ENCODE results near the gene TADA3. TPM values are rescaled to one million over a fixed set of nuclear protein-coding genes. Genes with fewer than 3 reads are reported as not detected.

Gene TADA3
- total RNA-seq, 2 donors from 2014 or later = 130 to 131 TPM

DNA sequence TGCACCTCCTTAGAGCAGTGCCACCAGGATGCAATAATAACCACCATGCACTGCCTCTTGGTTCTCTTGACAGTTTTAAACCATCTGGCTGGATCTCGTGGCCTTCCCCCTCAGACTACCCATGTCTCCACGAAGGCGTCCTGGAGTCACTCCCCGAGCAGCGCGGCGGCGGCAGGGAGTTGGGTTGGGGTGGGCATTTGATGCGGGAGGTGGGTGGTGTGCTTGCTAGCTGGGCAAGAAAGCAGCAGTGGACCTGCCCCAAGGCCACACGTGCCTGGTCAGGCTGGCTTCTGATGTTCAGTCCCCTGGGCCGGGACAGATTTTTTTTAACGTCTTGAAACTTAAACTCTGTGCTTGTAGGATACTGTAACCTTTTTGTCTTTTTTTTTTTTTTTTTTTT is 13.9 kb upstream of the TADA3 start:
- no peaks in the 10 kb centered on the region for H3K9me3 ChIP-seq
- H3K4me3 ChIP-seq = no peak overlapping the region
- WGBS = 80% methylated on average over 12 of the region's 12 CpGs
- no peak overlapping the region for H3K27ac ChIP-seq
- no peak for TF ChIP-seq POLR2AphosphoS5 (IDR thresholded peaks at IDR 0.05)
- no peak for TF ChIP-seq POLR2A (IDR thresholded peaks at IDR 0.05)
- H3K36me3 ChIP-seq = peaks cover 0 to 7% of the 10 kb centered on the region in 2 donors
- no peaks in the 10 kb centered on the region for H3K27me3 ChIP-seq (replicated peaks; ENCODE audit: insufficient read depth)
- no peak for DNase-seq (ENCODE audit: low spot score)
- no peaks in the 10 kb centered on the region for H3K4me1 ChIP-seq (replicated peaks)
- intact Hi-C loops (cut with DNase I) = no loop called here

DNA sequence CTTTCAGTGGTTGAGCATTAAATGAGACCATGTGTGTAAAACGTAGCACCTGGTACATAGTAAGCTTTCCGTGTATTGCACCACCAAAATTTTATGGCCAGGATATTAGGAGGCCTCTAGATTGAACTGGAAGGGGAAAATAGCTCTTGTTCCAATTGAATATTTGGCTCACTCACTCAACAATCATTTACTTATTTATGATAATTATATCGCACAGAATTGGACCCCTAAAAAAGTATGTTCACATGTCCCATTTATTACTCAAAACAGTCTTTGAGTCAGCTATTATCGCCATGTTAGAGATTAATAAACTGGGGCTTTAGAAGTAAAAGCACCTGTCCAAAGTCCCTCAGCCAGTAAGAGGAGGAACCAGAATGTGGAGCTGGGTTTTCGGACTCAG is 12.7 kb upstream of the TADA3 start:
- no peak overlapping the region for H3K4me3 ChIP-seq
- no peaks in the 10 kb centered on the region for H3K9me3 ChIP-seq
- WGBS = 91% methylated on average over 5 of the region's 5 CpGs
- no peaks in the 10 kb centered on the region for H3K4me1 ChIP-seq (replicated peaks)
- TF ChIP-seq, protein P1, sequence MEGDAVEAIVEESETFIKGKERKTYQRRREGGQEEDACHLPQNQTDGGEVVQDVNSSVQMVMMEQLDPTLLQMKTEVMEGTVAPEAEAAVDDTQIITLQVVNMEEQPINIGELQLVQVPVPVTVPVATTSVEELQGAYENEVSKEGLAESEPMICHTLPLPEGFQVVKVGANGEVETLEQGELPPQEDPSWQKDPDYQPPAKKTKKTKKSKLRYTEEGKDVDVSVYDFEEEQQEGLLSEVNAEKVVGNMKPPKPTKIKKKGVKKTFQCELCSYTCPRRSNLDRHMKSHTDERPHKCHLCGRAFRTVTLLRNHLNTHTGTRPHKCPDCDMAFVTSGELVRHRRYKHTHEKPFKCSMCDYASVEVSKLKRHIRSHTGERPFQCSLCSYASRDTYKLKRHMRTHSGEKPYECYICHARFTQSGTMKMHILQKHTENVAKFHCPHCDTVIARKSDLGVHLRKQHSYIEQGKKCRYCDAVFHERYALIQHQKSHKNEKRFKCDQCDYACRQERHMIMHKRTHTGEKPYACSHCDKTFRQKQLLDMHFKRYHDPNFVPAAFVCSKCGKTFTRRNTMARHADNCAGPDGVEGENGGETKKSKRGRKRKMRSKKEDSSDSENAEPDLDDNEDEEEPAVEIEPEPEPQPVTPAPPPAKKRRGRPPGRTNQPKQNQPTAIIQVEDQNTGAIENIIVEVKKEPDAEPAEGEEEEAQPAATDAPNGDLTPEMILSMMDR (IDR thresholded peaks at IDR 0.05) = no peak
- TF ChIP-seq POLR2AphosphoS5 (IDR thresholded peaks at IDR 0.05) (no peak), POLR2A (IDR thresholded peaks at IDR 0.05) (no peak)
- H3K36me3 ChIP-seq = peaks cover 0 to 15% of the 10 kb centered on the region in 2 donors
- no peaks in the 10 kb centered on the region for H3K27me3 ChIP-seq (replicated peaks; ENCODE audit: insufficient read depth)
- no peak overlapping the region for H3K27ac ChIP-seq
- intact Hi-C loops (cut with DNase I) = no loop called here
- no peak for DNase-seq (ENCODE audit: low spot score)

DNA sequence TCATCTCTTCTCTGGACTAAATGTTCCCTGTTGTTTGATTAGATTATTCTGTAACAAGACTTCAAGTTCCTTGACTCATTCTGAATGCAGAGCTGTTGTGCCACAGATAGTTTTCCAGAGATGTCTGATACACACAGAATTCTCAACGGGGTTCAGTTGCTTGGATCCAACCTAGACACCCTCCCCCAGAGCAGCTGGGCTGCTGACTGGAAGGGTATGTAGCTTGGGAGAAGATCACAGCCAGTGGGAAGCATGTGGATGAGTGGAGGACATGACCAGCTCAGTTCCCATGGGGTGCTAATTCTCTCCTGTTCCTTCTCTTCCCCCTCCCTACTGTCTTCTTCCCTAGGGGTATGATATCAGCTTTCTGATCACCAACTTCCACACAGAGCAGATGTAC is 11.2 kb upstream of the TADA3 start:
- intact Hi-C loops (cut with DNase I) = no loop called here
- WGBS = 70% methylated on average over 1 of the region's 1 CpG

DNA sequence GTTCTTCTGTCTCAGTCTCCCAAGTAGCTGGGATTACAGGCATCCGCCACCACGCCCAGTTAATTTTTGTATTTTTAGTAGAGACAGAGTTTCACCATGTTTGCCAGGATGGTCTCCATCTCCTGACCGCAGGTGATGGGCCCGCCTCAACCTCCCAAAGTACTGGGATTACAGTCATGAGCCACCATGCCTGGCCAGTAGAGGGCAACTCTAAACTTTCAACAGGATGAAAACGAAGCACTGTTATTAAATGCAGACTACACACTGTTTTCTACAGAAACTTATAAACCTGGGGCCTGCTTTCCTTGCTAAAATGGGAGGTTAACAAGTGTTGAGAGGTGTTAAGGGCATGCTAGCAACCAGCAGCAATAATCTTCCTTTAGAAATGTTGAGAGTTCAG is 8.3 kb upstream of the TADA3 start:
- Histone ChIP-seq H3K27ac (no peak overlapping the region), H3K27me3 (replicated peaks; ENCODE audit: insufficient read depth) (no peaks in the 10 kb centered on the region), H3K36me3 (peaks cover 0 to 23% of the 10 kb centered on the region in 2 donors), H3K4me1 (replicated peaks) (no peaks in the 10 kb centered on the region), H3K9me3 (no peaks in the 10 kb centered on the region), H3K4me3 (no peak overlapping the region)
- WGBS = 92% methylated on average over 5 of the region's 5 CpGs
- TF ChIP-seq, protein P1 (IDR thresholded peaks at IDR 0.05) = no peak
- no peak for TF ChIP-seq POLR2A (IDR thresholded peaks at IDR 0.05)
- DNase-seq (ENCODE audit: low spot score) = no peak
- intact Hi-C loops (cut with DNase I) = no loop called here

More for the DNA sequence above, 11.2 kb upstream of the TADA3 start:
- no peaks in the 10 kb centered on the region for H3K9me3 ChIP-seq
- TF ChIP-seq POLR2AphosphoS5 (IDR thresholded peaks at IDR 0.05) (no peak), POLR2A (IDR thresholded peaks at IDR 0.05) (no peak)
- TF ChIP-seq, protein P1 (IDR thresholded peaks at IDR 0.05) = no peak
- no peak overlapping the region for H3K27ac ChIP-seq
- no peaks in the 10 kb centered on the region for H3K27me3 ChIP-seq (replicated peaks; ENCODE audit: insufficient read depth)
- no peak overlapping the region for H3K4me3 ChIP-seq
- DNase-seq (ENCODE audit: low spot score) = no peak
- H3K4me1 ChIP-seq (replicated peaks) = no peaks in the 10 kb centered on the region
- peaks cover 0 to 23% of the 10 kb centered on the region in 2 donors for H3K36me3 ChIP-seq

DNA sequence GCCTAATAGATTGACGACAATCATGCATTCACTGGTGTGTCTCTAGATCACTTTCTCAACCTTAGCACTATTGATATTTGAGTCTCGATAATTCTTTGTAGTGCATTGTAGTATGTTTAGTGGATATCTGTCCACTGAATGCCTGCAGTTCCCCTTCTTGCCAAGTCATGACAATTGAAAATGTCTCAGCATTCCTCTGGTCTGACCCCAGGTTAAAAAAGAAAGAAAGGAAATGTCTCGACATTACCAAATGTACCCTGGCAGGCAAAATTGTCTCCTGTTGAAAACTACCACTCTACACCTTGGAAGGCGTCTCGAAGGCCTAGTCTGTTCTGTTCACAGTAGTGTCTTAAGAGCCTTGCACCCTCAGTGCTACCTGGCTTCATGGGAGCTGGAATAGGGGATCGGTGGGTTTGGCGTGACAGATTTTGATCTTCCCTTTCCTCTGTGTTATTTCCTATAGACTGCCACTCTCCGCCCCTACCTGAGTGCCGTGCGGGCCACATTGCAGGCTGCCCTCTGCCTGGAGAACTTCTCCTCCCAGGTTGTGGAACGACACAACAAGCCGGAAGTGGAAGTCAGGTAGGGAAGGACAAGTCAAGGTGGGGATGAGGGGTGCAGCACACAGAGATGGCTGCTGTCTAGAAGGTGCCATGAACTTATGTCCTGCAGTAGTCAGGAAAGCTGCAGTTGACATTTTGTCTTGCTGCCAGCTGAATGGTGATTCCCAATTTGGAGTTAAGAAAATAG is 5.1 kb upstream of the TADA3 start:
- Histone ChIP-seq H3K36me3 (peaks cover 0 to 23% of the 10 kb centered on the region in 2 donors), H3K27ac (no peak overlapping the region), H3K27me3 (replicated peaks; ENCODE audit: insufficient read depth) (no peaks in the 10 kb centered on the region), H3K4me3 (no peak overlapping the region), H3K4me1 (replicated peaks) (no peaks in the 10 kb centered on the region), H3K9me3 (no peaks in the 10 kb centered on the region)
- DNase-seq (ENCODE audit: low spot score) = no peak
- WGBS = 94% methylated on average over 12 of the region's 12 CpGs
- TF ChIP-seq POLR2AphosphoS5 (IDR thresholded peaks at IDR 0.05) (no peak), POLR2A (IDR thresholded peaks at IDR 0.05) (no peak)
- TF ChIP-seq, protein P1 (IDR thresholded peaks at IDR 0.05) = no peak
- intact Hi-C loops (cut with DNase I) = no loop called here

Measured in prostate gland (tissue), 2 donors.